Measurements from ENCODE around the gene PAK3.

GRCh38 chrX:111207851-111208250 lies 111.9 kb downstream of the PAK3 start:
- TF ChIP-seq CTCF (IDR thresholded peaks at IDR 0.05) (no peak), POLR2A (IDR thresholded peaks at IDR 0.05) (no peak), POLR2AphosphoS5 (IDR thresholded peaks at IDR 0.05) (no peak), EP300 (IDR thresholded peaks at IDR 0.05) (no peak)
